HUDEP-2 (cell line): Measurements from ENCODE around the gene MAPT.

Experiments
- DNase-seq, 76 experiments: peaks; one replicate each; lab custom pipeline; 2025; ENCODE audit not compliant: unreplicated experiment in 76 of 76; lab: John Stamatoyannopoulos, UW

The MAPT gene

DNA sequence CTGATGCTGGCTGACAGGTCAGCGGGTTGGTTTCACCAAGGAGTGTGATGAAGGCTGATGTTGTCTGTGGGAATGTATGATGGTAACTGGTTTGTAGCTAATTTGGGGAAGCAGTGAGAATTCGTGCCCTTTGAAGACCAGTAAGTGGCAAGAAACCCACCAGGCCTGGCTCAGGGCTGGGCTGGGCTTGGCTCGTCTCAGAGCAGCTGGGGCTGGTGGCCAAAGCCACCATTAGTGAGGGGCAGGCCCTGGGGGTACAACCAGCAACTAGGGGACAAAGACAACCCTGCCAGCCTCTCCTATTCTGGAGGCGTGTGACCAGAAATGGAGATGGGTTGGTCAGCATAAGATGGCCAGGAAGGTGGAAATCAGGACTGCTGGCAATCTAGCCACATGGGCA, 91.7 kb downstream of the MAPT start:
- DNase-seq: no peak

GRCh38 chr17:45987706-45988105, 93.4 kb downstream of the MAPT start:
- DNase-seq: no peak

DNA sequence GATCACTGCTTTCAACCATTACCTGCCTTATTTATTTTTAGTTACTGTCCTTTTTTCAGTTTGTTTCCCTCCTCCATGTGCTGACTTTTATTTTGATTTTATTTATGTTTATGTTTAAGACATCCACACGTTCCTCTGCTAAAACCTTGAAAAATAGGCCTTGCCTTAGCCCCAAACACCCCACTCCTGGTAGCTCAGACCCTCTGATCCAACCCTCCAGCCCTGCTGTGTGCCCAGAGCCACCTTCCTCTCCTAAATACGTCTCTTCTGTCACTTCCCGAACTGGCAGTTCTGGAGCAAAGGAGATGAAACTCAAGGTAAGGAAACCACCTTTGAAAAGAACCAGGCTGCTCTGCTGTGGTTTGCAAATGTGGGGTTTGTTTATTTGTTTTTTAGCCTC, 95.4 kb downstream of the MAPT start:
- DNase-seq: no peak

- DNase-seq: no peak
Observed at GRCh38 chr17:45990886-45991285, 96.5 kb downstream of the MAPT start.

DNA sequence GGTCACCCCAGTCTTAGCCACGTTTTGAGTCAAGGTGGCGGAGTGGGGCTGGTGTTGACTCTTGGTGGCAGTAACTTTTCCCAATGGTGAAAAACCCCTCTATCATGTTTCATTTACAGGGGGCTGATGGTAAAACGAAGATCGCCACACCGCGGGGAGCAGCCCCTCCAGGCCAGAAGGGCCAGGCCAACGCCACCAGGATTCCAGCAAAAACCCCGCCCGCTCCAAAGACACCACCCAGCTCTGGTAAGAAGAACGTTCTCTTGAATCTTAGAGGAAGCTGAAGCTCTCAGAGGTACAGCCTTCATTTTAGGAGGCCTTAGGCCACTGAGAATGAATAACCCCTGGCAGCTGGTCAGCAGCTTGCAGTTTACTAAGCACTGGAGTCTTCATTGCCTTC, 97.0 kb downstream of the MAPT start:
- DNase-seq: no peak

DNA sequence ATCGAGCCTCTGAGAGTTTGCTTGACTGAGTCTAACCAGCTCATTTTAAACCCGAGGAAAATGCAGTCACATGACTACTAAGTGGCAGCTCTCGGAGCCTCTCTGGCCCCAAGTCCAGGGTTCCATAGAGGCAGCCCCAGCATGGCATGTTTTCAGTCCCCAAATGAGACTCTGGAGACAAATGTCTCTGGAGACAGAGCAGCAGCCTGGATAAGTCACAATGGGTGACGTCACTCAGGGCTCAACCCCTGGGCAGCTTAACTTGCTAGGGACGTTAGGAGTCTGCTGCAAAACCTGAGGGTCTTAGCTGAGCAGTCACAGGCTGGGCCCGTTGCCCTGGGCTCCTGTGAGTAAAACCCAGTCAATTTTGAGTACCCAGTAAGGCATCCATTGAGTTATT, 97.8 kb downstream of the MAPT start:
- DNase-seq: no peak

DNA sequence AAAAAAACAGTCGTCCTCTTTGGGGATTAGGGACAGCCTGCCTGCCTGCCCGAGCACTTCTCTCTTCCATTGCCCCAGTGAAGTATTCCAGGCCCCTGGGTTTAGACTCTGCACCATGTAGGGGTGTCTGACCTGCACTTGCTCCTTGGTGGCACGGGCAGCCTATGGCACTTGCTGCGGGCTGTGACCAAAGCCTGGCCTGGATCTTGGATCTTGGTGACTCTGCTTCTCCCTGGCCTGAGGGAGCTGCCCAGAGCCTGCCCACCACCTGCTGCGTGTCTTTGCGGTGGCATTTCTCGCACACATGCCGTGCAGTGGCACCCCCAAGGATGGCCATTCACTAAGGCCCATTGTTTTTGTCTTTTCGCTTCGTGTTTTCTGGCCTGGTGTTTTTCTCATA, 98.5 kb downstream of the MAPT start:
- no peak for DNase-seq

DNA sequence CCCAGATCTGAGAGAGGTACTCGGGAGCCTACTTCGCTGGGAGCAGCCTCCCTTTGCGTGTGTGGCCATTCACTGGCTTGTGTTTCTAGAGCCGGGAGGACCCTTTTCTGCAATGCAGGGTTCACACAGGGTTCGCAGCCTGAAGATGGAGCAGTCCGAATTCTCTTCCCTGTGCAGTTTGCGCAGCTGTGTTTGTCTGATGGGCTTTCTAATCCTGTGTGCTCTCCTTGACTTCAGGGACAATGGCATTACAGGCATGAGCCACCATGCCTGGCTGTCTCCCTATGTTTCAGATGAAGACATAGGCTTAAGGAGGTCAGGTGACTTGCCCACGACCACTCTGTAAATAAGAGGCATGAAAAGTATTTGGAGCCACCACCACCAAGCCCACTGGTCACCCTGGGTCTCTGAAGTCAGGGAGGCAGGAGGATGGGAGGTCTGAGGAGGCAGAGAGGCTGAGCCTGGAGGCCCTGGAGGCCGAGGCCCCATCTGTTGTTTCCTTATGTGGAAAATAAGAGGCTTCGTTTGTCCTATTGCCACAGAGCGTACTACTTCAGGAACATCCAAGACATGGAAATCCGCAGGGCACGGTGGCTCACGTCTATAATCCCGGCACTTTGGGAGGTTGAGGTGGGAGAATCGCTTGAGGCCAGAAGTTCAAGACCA, 99.7 kb downstream of the MAPT start:
- DNase-seq: no peak

- no peak for DNase-seq
Observed at GRCh38 chr17:45994987-45995386, 100.6 kb downstream of the MAPT start.

DNA sequence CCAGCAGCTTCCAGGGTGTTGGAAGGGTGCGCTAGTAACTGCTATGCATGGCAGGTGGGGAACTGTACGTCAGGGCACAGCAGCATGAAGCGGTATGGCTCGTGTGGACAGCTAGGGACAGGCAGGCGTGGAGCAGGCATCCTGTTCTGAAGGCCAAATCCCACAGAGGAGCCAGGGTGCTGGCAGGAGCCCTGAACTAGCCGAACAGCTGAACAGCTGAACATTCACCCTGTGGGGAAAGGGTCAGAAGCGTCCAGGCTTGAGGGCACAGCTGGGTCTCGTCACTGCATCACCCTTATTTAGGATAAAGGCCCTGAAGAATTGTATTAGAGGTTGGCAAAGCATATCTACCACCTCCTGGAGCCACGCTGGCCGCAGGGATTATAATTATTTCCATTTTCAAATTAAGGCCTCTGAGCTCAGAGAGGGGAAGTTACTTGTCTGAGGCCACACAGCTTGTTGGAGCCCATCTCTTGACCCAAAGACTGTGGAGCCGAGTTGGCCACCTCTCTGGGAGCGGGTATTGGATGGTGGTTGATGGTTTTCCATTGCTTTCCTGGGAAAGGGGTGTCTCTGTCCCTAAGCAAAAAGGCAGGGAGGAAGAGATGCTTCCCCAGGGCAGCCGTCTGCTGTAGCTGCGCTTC, 101.4 kb downstream of the MAPT start:
- DNase-seq: no peak

- DNase-seq: no peak
Observed at GRCh38 chr17:45996282-45996937, 102.1 kb downstream of the MAPT start.

DNA sequence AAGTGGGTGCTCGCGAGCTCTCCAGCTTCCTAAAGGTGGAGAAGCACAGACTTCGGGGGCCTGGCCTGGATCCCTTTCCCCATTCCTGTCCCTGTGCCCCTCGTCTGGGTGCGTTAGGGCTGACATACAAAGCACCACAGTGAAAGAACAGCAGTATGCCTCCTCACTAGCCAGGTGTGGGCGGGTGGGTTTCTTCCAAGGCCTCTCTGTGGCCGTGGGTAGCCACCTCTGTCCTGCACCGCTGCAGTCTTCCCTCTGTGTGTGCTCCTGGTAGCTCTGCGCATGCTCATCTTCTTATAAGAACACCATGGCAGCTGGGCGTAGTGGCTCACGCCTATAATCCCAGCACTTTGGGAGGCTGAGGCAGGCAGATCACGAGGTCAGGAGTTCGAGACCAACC, 102.8 kb downstream of the MAPT start:
- DNase-seq: no peak

- DNase-seq: no peak
Observed at GRCh38 chr17:45997624-45998023, 103.3 kb downstream of the MAPT start.

DNA sequence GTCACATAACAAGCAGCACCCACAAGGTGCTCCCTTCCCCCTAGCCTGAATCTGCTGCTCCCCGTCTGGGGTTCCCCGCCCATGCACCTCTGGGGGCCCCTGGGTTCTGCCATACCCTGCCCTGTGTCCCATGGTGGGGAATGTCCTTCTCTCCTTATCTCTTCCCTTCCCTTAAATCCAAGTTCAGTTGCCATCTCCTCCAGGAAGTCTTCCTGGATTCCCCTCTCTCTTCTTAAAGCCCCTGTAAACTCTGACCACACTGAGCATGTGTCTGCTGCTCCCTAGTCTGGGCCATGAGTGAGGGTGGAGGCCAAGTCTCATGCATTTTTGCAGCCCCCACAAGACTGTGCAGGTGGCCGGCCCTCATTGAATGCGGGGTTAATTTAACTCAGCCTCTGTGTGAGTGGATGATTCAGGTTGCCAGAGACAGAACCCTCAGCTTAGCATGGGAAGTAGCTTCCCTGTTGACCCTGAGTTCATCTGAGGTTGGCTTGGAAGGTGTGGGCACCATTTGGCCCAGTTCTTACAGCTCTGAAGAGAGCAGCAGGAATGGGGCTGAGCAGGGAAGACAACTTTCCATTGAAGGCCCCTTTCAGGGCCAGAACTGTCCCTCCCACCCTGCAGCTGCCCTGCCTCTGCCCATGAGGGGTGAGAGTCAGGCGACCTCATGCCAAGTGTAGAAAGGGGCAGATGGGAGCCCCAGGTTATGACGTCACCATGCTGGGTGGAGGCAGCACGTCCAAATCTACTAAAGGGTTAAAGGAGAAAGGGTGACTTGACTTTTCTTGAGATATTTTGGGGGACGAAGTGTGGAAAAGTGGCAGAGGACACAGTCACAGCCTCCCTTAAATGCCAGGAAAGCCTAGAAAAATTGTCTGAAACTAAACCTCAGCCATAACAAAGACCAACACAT, 104.9 kb downstream of the MAPT start, which contains the start of gene STH:
TSS of gene STH (plus strand) at position 264 of the 913 bp plus-strand sequence. CDS start at position 294, 30 bp downstream.
- DNase-seq: no peak

DNA sequence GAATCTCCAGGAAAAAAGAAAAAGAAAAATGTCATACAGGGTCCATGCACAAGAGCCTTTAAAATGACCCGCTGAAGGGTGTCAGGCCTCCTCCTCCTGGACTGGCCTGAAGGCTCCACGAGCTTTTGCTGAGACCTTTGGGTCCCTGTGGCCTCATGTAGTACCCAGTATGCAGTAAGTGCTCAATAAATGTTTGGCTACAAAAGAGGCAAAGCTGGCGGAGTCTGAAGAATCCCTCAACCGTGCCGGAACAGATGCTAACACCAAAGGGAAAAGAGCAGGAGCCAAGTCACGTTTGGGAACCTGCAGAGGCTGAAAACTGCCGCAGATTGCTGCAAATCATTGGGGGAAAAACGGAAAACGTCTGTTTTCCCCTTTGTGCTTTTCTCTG, 105.5 kb downstream of the MAPT start:
- DNase-seq: no peak

- no peak for DNase-seq
Observed at GRCh38 chr17:46000292-46000691, 105.9 kb downstream of the MAPT start.

GRCh38 chr17:46000757-46001156, 106.4 kb downstream of the MAPT start:
- no peak for DNase-seq

DNA sequence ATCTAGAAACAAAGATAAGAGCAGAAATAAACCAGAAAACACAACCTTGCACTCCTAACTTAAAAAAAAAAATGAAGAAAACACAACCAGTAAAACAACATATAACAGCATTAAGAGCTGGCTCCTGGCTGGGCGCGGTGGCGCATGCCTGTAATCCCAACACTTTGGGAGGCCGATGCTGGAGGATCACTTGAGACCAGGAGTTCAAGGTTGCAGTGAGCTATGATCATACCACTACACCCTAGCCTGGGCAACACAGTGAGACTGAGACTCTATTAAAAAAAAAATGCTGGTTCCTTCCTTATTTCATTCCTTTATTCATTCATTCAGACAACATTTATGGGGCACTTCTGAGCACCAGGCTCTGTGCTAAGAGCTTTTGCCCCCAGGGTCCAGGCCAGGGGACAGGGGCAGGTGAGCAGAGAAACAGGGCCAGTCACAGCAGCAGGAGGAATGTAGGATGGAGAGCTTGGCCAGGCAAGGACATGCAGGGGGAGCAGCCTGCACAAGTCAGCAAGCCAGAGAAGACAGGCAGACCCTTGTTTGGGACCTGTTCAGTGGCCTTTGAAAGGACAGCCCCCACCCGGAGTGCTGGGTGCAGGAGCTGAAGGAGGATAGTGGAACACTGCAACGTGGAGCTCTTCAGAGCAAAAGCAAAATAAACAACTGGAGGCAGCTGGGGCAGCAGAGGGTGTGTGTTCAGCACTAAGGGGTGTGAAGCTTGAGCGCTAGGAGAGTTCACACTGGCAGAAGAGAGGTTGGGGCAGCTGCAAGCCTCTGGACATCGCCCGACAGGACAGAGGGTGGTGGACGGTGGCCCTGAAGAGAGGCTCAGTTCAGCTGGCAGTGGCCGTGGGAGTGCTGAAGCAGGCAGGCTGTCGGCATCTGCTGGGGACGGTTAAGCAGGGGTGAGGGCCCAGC, 107.3 kb downstream of the MAPT start:
- no peak for DNase-seq

DNA sequence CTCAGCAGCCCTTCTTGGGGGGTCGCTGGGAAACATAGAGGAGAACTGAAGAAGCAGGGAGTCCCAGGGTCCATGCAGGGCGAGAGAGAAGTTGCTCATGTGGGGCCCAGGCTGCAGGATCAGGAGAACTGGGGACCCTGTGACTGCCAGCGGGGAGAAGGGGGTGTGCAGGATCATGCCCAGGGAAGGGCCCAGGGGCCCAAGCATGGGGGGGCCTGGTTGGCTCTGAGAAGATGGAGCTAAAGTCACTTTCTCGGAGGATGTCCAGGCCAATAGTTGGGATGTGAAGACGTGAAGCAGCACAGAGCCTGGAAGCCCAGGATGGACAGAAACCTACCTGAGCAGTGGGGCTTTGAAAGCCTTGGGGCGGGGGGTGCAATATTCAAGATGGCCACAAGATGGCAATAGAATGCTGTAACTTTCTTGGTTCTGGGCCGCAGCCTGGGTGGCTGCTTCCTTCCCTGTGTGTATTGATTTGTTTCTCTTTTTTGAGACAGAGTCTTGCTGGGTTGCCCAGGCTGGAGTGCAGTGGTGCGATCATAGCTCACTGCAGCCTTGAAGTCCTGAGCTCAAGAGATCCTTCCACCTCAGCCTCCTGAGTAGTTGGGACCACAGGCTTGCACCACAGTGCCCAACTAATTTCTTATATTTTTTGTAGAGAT, 108.1 kb downstream of the MAPT start:
- peak in 48 of 76 experiments; percentile 7 to 69 (median 37) for DNase-seq

DNA sequence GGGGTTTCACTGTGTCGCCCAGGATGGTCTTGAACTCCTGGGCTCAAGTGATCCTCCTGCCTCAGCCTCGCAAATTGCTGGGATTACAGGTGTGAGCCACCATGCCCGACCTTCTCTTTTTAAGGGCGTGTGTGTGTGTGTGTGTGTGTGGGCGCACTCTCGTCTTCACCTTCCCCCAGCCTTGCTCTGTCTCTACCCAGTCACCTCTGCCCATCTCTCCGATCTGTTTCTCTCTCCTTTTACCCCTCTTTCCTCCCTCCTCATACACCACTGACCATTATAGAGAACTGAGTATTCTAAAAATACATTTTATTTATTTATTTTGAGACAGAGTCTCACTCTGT, 108.6 kb downstream of the MAPT start:
- DNase-seq: no peak
